Measurements from ENCODE around the gene MARCHF6.
"Not testable (repeated sequence)": the region's sequence is repeated elsewhere in the genome, so short reads cannot be mapped to it uniquely, and the experiment has no call there.

Gene MARCHF6

DNA sequence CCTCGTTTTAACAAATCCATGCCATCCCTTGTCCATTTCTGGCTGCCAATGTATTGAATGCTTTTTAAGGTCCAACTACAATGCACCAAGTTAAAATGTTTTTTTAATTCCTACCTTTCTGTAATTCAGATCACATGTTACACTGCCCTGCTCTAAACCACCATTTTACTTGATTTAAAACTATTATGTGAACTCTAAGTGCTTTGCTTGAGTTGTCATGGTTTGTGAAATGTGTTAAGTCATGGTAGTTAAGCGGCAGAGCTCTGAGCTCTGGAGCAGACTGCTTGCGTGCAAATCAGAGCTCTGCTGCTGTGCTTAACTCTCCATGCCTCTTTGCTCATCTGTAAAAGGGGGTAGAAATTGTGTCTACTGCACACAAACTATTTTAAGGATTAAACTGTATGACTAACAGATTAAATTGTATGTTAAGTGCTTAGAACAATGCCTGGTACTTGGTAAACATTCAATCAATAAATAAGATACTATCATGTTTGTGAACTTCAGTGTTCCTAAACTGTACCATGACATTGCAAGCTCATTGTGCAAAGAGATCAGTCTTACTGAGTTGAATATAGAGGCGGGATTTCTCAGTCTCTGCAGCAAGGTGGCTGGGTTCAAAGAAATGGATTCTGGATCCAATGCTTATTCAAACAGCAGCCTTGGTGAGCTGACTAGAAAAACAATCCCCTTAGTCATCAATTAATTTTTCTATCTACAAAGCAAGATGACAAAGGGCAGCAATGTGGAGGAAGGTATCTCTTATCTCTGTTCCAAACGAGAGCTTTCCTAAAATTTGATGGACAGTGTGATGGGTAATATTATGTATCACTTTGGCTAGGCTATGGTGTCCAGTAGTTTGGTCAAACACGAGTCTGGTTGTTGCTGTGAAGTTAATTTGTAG is 29.7 kb upstream of the MARCHF6 start:
- DNase-seq (ENCODE audit: low read depth): no peak

GRCh38 chr5:10324518-10325370 is 28.8 kb upstream of the MARCHF6 start:
- DNase-seq (ENCODE audit: low read depth): no peak

DNA sequence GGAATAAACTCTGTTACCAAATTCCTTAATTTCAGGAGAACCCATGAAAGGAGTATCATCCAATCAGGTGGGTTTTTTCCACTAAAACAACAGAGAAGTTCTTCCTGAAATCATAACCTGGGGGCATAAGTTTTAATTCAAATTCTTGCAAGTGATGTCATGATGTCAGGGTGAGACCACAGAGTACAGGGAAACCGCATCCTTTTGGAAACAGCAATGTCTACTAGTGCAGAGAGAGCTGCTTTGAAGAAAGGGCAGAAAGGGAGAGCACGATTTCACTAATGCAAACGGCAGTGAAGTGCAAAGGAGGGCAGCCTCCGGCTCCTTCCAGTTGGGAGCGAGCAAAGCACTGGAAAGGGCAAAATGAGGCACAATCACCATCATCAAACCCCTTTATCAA is 25.2 kb upstream of the MARCHF6 start:
- DNase-seq (ENCODE audit: low read depth): no peak

DNA sequence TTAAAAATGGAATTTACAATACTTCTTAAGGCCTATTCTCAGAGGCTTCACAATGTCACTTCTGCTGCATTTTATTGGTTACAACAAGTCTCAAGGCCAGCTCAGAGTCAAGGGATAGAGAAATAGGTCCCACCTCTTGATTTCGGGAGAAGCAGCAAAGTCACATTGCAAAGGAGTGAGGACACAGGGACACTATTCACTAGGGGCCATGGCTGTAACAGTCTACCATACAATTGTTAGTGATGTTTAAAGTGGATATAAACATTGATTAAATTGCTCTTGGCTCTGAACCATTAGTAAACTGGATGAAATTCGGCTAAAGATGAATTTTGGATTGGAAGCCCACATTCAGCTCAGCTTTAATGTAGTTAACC is 24.1 kb upstream of the MARCHF6 start:
- no peak for DNase-seq (ENCODE audit: low read depth)

- DNase-seq (ENCODE audit: low read depth): no peak
These were observed 23.5 kb upstream of the MARCHF6 start for GRCh38 chr5:10329820-10330481.

GRCh38 chr5:10330511-10331230 is 22.8 kb upstream of the MARCHF6 start:
- no peak for DNase-seq (ENCODE audit: low read depth)

DNA sequence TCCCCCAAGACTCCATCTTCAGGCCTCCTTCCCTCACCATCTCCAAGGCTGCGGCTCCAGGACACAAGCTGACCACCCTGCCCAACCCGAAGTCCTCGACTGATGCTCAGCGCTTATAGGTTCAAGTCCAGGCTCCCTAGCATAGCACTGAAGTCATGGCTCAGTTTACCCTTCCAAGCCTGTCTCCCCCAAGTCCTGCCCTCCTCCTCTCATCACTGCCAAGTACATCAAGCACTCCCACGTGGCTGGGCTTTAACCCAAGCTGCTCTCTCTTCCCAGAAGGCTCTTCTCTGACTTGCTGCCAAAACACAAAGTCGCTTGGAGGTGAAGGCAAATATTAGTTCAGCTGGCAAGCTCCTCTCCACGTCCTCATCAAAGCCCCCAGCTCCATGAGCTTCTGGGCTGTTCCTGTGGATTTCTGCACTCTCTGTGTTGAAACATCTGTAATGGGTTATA is 22.1 kb upstream of the MARCHF6 start:
- no peak for DNase-seq (ENCODE audit: low read depth)

GRCh38 chr5:10332301-10332700 is 21.2 kb upstream of the MARCHF6 start:
- DNase-seq (ENCODE audit: low read depth): no peak

DNA sequence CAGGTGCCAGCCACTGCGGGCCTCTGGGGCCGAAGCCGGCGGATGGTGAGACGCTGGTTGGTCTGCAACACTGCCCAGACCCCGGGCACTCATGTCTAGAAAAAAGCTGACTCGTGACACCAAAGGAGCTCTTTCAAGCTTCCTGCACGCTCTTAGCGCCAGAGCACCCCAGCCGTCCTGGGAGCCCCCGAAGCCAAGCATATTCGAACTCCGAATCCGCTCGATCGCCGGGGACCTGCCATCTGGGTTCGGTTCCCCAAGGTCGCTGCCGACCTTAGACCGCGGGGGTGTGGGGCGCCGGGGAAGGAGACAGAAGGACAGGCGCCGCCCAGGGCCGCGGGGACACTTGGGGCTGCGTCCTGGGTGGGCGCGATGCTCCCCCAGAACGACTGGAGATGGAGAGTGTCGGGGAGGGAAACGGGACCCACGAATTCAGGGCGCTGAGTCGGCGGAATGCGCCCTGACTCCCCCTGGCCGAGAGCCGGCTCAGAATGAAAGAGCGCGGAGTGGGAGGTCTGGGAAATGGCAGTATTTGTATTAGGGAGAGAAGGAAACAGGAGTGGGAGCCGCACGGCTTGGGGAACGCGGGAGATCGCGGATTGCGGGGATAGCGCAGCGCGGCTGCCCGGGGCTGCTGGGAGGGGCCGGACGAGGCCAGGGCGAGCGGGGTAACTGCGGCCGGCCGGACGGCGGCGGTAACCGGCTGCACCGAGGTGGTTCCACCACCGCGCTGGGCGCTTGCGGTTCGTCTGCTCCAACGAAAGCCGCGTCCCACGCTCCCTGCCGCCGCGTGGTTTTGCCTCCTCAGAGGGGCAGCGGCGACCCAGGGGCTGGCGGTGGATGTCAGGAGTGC is 20.1 kb upstream of the MARCHF6 start:
- no peak for DNase-seq (ENCODE audit: low read depth)

- DNase-seq (ENCODE audit: low read depth): no peak
These were observed 18.7 kb upstream of the MARCHF6 start for GRCh38 chr5:10334831-10335230.

DNA sequence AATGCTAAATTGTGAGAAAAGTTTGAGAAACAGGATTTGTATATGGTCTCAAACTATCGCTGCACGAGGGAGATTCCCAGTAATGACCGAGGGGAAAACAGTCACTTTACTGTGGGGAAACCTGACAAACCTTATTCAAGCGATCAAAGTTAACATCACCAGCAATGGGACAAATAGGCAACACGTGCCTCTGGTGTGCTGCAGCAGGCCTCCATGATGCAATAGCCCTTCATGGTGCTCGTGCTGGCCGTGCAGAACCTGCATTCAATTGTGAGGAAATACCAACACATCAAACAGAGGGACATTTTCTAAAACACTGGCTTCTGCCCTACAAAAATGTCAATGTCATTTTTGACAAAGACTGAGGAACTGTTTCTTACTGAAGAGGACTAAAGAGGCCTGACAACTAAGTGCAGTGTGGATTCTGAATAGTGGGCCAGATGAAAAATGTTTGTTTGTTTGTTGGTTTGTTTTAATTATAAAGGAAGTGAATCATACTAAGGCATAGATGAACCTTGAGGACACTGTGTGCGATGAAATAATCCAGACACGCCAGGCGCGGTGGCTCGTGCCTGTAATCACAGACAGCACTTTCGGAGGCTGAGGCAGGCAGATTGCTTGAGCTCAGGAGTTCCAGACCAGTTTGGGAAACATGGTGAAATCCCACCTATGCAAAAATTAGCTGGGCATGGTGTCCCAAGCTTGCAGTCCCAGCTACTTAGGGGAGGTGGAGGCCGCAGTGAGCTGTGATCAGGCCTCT is 17.6 kb upstream of the MARCHF6 start:
- DNase-seq (ENCODE audit: low read depth): no peak

GRCh38 chr5:10337107-10337506 is 16.4 kb upstream of the MARCHF6 start:
- DNase-seq (ENCODE audit: low read depth): no peak

- DNase-seq (ENCODE audit: low read depth): no peak
These were observed 15.5 kb upstream of the MARCHF6 start for GRCh38 chr5:10337986-10338385.

GRCh38 chr5:10338686-10339057 is 14.8 kb upstream of the MARCHF6 start:
- no peak for DNase-seq (ENCODE audit: low read depth)

- no peak for DNase-seq (ENCODE audit: low read depth)
These were observed 14.3 kb upstream of the MARCHF6 start for GRCh38 chr5:10339058-10339811.

GRCh38 chr5:10339958-10340357 is 13.5 kb upstream of the MARCHF6 start:
- no peak for DNase-seq (ENCODE audit: low read depth)

GRCh38 chr5:10343486-10343885 is 10.0 kb upstream of the MARCHF6 start:
- DNase-seq (ENCODE audit: low read depth): no peak

- not testable (repeated sequence) for DNase-seq (ENCODE audit: low read depth)
These were observed 8.9 kb upstream of the MARCHF6 start for GRCh38 chr5:10344461-10345106.

DNA sequence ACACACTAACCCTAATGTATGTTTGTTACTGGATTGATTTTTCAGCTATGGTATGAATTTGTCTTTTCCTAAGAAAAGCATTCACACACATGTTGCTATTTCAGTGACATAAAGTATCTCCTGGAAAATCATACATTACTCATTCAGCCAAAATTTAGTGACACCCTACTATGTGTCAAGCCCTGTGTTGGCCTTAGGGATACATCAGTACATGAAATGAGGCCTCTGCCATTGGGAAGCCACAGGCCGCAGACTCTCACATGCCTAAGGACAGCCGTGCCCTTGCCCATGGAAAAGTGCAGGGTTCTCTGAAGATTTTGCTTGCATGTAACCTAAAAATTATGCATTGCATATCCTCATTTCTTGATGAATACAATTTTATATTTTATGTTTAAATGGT is 5.2 kb upstream of the MARCHF6 start:
- no peak for DNase-seq (ENCODE audit: low read depth)

Measured in stimulated activated CD8-positive, alpha-beta memory T cell treated with anti-CD3 and anti-CD28 coated beads, Interleukin-12 subunit alpha, Interleukin-12 subunit beta, amount 100 ng/mL, for 4 hours (primary cell).